Ovary (tissue), 3 donors: ENCODE data around the gene ZNF274.

Experiments
- CTCF ChIP-seq, 3 donors: fragments of 450-650 bp in 2 of 3; fragments of 200-600 bp in 1 of 3; IDR thresholded peaks; one replicate each; pipeline versions ENCODE4 v1.5.1 to v1.8.0; 2016 to 2022; ENCODE audit warnings: antibody characterized with exemption in 3 of 3, mild to moderate bottlenecking in 1 of 3
- EP300 ChIP-seq: sonication (generic); formaldehyde crosslinking; IDR thresholded peaks from one replicate; pipeline ENCODE4 v1.6.1; 2017; ENCODE audit warnings: antibody characterized with exemption
- POLR2A ChIP-seq: fragments of 450-650 bp; IDR thresholded peaks from one replicate; pipeline ENCODE4 v1.6.1; 2017; ENCODE audit warnings: antibody characterized with exemption, mild to moderate bottlenecking, moderate library complexity
- donor health status: DM: no; HTN: no; CAD: no.

GRCh38 chr19:58182577-58182988 is 278 bp upstream of the ZNF274 start:
- TF ChIP-seq CTCF (IDR thresholded peaks at IDR 0.05) = no peak
- no peak for TF ChIP-seq POLR2A
- TF ChIP-seq EP300 = no peak
